ENCODE data around the gene ASRGL1.
"Not testable (repeated sequence)": the region's sequence is repeated elsewhere in the genome, so short reads cannot be mapped to it uniquely, and the experiment has no call there.

DNA sequence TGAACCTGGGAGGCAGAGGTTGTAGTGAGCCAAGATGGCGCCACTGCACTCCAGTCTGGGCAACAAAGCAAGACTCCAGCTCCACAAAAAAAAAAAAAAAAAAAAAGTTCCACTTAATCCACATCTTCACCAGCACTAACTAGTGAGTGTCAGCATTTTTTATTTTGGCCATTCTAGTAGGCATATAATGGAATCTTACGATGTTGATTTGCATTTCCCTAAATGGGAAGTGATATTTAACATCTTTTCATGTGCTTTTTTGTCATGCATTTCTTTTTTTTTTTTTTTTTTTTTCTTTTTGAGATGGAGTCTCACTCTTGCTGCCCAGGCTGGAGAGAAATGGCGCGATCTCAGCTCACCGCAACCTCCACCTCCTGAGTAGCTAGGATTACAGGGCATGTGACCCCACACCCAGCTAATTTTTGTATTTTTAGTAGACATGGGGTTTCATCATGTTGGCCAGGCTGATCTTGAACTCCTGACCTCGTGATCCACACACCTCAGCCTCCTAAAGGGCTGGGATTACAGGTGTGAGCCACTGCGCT lies 6.5 kb downstream of the ASRGL1 start:
- TF ChIP-seq, protein P1, sequence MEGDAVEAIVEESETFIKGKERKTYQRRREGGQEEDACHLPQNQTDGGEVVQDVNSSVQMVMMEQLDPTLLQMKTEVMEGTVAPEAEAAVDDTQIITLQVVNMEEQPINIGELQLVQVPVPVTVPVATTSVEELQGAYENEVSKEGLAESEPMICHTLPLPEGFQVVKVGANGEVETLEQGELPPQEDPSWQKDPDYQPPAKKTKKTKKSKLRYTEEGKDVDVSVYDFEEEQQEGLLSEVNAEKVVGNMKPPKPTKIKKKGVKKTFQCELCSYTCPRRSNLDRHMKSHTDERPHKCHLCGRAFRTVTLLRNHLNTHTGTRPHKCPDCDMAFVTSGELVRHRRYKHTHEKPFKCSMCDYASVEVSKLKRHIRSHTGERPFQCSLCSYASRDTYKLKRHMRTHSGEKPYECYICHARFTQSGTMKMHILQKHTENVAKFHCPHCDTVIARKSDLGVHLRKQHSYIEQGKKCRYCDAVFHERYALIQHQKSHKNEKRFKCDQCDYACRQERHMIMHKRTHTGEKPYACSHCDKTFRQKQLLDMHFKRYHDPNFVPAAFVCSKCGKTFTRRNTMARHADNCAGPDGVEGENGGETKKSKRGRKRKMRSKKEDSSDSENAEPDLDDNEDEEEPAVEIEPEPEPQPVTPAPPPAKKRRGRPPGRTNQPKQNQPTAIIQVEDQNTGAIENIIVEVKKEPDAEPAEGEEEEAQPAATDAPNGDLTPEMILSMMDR (IDR thresholded peaks at IDR 0.05), result not testable (repeated sequence)
- not testable (repeated sequence) for TF ChIP-seq POLR2A (IDR thresholded peaks at IDR 0.05)

Data from tibial nerve (tissue), 3 donors.